Activated B cell treated with CpG ODN at 0.5 μM for 24 hours (primary cell): ENCODE data around the gene SPATS2L. TPM values are rescaled to one million over a fixed set of nuclear protein-coding genes. Genes with fewer than 3 reads are reported as not detected.

ENCODE experiments used
- ATAC-seq: fragments of 200-7000 bp; cut with Tn5 transposase; one replicate; pipeline ENCODE4 v1.10.0; 2021; ENCODE audit warnings: low read depth, mild to moderate bottlenecking, moderate library complexity
- CTCF ChIA-PET: fragments of 350-600 bp; sonication (Branson Sonifier 250); formaldehyde crosslinking; loops from one replicate; lab custom pipeline; 2021; ENCODE audit warnings: antibody characterized with exemption; lab: Charles Lee
- POLR2A ChIA-PET: fragments of 350-600 bp; sonication (Branson Sonifier 250); formaldehyde crosslinking; loops from one replicate; lab custom pipeline; 2021; ENCODE audit warnings: antibody characterized with exemption; lab: Charles Lee
- DNase-seq: peaks from one replicate; pipeline ENCODE4 v3.0.0; 2022
- H3K27ac Mint-ChIP-seq: one replicate; pipeline ENCODE4 v1.8.0; 2020; ENCODE audit warnings: mixed read lengths
- H3K27me3 Mint-ChIP-seq: one replicate; pipeline ENCODE4 v1.8.0; 2021; ENCODE audit warnings: mixed read lengths
- H3K36me3 Mint-ChIP-seq: one replicate; pipeline ENCODE4 v1.8.0; 2021; ENCODE audit warnings: low read depth, mixed read lengths
- H3K4me1 Mint-ChIP-seq: one replicate; pipeline ENCODE4 v1.8.0; 2021; ENCODE audit warnings: mixed read lengths
- H3K4me3 Mint-ChIP-seq: one replicate; pipeline ENCODE4 v1.8.0; 2020; ENCODE audit warnings: mild to moderate bottlenecking, mixed read lengths
- H3K9me3 Mint-ChIP-seq: one replicate; pipeline ENCODE4 v1.8.0; 2020; ENCODE audit warnings: mixed read lengths
- intact Hi-C: fragments of 100-400 bp; cut with micrococcal nuclease; formaldehyde crosslinking; loops from one replicate; pipeline ENCODE4 v1.15.1; 2024
- total RNA-seq: library from RNA; stranded (reverse); gene quantifications from 2 replicates; pipeline ENCODE4 v1.2.3, GENCODE V29; 2022
- TF ChIP-seq, protein P1 (sequence below): fragments of 200-600 bp; IDR thresholded peaks from one replicate; pipeline ENCODE4 v1.8.0; 2022; ENCODE audit warnings: antibody characterized with exemption, mild to moderate bottlenecking

The SPATS2L gene
- total RNA-seq, 1 donor from 2014 or later, result 0.64 TPM

DNA sequence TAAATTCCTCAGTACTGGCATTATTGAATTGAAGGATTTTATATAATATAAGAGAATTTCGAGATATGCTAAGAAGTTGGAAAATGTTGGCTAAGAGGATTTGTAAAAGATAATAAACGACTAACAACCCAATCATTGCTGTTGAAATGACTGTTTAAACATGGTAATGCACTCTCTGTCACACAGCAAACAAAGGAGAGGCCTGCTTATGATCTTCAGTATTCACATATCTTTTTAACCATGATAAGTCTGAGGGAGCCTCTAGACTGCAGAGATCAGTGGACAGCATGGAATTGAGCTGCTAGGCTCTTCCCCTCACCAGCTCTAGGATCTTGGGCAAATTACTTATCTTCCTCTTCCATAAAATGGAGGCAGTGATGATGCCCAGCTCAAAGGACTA lies 200.7 kb downstream of the SPATS2L start:
- peaks cover 32% of the 10 kb centered on the region for H3K36me3 Mint-ChIP-seq
- no peak for DNase-seq
- H3K4me3 Mint-ChIP-seq, result no peak overlapping the region
- H3K9me3 Mint-ChIP-seq, result no peaks in the 10 kb centered on the region
- ATAC-seq, result no peak
- H3K27ac Mint-ChIP-seq, result no peak overlapping the region
- H3K27me3 Mint-ChIP-seq, result no peaks in the 10 kb centered on the region
- ChIA-PET CTCF (interaction anchor here (1.2 kb wide), 1 partner anchor 18 kb away, joined by 3 read pairs; no protein-coding TSS in a partner anchor), POLR2A (interaction anchor here (1.0 kb wide), 1 partner anchor 17 kb away, joined by 4 read pairs; no protein-coding TSS in a partner anchor)
- TF ChIP-seq, protein P1, sequence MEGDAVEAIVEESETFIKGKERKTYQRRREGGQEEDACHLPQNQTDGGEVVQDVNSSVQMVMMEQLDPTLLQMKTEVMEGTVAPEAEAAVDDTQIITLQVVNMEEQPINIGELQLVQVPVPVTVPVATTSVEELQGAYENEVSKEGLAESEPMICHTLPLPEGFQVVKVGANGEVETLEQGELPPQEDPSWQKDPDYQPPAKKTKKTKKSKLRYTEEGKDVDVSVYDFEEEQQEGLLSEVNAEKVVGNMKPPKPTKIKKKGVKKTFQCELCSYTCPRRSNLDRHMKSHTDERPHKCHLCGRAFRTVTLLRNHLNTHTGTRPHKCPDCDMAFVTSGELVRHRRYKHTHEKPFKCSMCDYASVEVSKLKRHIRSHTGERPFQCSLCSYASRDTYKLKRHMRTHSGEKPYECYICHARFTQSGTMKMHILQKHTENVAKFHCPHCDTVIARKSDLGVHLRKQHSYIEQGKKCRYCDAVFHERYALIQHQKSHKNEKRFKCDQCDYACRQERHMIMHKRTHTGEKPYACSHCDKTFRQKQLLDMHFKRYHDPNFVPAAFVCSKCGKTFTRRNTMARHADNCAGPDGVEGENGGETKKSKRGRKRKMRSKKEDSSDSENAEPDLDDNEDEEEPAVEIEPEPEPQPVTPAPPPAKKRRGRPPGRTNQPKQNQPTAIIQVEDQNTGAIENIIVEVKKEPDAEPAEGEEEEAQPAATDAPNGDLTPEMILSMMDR, result no peak
- H3K4me1 Mint-ChIP-seq, result peaks cover 27% of the 10 kb centered on the region
- intact Hi-C loops, result loop anchor here (5.0 kb wide), 1 partner anchor 305 kb away; the partner anchor contains the start of gene BZW1

DNA sequence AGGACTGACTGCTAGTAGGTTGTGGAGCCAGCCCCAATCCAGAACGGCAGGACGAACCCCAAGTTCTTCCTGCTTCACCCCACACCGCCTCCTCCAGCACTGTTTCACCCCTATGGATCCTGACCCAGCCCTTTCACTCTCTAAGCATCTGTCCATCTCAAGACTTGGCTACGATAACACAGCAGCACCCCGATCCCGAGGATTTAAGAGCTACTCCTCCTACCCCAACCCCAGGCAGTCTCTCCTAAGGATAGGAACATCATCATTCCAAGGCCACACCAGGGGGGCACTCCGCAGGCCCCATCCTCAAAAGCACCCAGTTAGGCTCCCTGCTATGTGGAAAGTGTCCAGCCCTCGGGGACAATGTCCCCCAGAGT lies 202.7 kb downstream of the SPATS2L start:
- DNase-seq, result no peak
- TF ChIP-seq, protein P1, result no peak
- Mint-ChIP-seq H3K4me1 (peaks cover 27% of the 10 kb centered on the region), H3K4me3 (peak overlapping the region; percentile 90), H3K27me3 (no peaks in the 10 kb centered on the region), H3K9me3 (no peaks in the 10 kb centered on the region), H3K36me3 (peaks cover 18% of the 10 kb centered on the region), H3K27ac (peak overlapping the region; percentile 88)
- intact Hi-C loops, result loop anchor here (5.0 kb wide), 1 partner anchor 303 kb away; the partner anchor contains the start of gene BZW1
- ATAC-seq, result no peak
- ChIA-PET CTCF (interaction anchor here (0.6 to 2.9 kb wide), 5 partner anchors 13 to 60 kb away, joined by 3 to 14 read pairs (median 4); partner anchors contain the start of gene SGO2), POLR2A (interaction anchor here (1.1 to 2.5 kb wide), 6 partner anchors 13 to 554 kb away, joined by 4 to 21 read pairs (median 6); partner anchors contain the start of genes BZW1, CLK1, MAIP1 and SGO2)

DNA sequence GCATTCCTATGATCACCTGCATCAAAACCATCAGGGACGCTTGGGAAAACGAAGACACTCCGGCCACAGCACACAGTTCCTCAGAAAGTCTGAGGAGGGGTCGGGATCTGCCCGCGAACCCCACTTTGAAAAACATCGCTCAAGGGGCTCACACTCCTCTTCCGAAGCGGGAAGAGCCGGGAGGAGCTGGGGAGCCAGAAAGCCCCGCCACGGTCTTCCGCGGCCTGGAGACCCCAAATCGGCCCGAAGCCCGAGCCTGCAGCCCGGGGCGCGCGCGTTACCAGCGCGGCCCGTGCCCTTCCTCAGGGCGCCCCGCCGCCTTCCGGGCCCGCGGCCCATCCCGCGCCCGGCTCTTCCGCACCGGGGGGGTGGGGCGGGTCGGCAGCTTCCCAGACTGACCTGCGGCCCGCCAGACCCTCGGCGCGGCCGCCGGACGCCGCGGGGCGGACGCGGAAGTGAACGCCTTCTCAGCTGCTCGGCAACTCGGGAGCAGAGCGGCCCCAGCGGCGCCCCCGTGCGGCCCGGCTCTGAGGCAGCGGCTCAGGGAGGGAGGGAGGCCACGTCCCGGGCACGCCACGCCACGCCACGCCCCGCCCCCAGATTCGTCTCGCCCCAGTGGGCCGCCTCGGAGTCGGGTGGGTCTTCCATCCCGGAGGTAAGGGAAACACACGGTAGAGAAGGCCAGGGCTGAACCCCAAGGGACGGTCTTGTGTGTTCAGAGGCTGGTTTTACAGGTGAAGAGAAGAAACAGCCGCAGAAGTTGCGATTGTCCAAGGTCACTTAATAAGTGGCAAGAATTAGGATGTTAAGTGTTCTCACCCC lies 203.3 kb downstream of the SPATS2L start, which contains the start of gene KCTD18:
Gene KCTD18, minus strand, starts transcription at position 457 of the 822 bp plus-strand sequence. CDS start 3,052 bp downstream, outside the sequence.
- TF ChIP-seq, protein P1, result peak; percentile 62
- DNase-seq (peak; percentile 93), ATAC-seq (peak; percentile 99)
- Mint-ChIP-seq H3K36me3 (peaks cover 14% of the 10 kb centered on the region), H3K4me1 (peaks cover 27% of the 10 kb centered on the region), H3K27me3 (peaks cover 2% of the 10 kb centered on the region), H3K9me3 (no peaks in the 10 kb centered on the region), H3K4me3 (peak within 1 kb of the TSS; percentile 90), H3K27ac (peak within 1 kb of the TSS; percentile 88)
- POLR2A ChIA-PET, result interaction anchor here (1.1 to 2.5 kb wide), 6 partner anchors 12 to 555 kb away, joined by 4 to 21 read pairs (median 6); partner anchors contain the start of genes BZW1, CLK1, MAIP1 and SGO2
- intact Hi-C loops, result loop anchor here (1.0 to 5.0 kb wide), 5 partner anchors 16 to 658 kb away; partner anchors contain the start of genes BZW1, C2orf69, FTCDNL1 and SGO2
- CTCF ChIA-PET, result interaction anchor here (0.6 to 2.9 kb wide), 5 partner anchors 12 to 61 kb away, joined by 3 to 14 read pairs (median 4); partner anchors contain the start of gene SGO2

DNA sequence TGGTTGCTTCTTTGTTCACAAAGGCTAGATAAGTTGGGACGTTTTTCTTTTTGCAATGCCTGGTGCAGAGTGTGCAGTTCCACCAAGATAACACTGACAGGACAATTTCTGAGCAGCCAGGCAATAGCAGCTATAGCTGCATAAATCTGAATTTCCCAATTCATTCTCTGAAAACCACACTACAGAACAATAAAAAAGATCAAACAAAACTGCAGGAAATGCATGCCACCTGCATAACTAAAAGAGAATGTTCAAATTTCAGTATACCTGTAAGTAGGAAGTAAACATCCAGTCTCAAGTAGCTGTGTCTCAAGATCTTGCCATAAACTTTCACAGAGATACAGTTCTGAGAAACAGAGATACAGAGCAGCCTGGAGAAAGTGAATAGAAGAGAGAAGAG lies 208.7 kb downstream of the SPATS2L start:
- ChIA-PET CTCF (no interaction called here), POLR2A (no interaction called here)
- Mint-ChIP-seq H3K4me3 (no peak overlapping the region), H3K27ac (no peak overlapping the region), H3K27me3 (peaks cover 12% of the 10 kb centered on the region), H3K36me3 (no peaks in the 10 kb centered on the region), H3K9me3 (peaks cover 9% of the 10 kb centered on the region), H3K4me1 (peaks cover 6% of the 10 kb centered on the region)
- DNase-seq, result no peak
- intact Hi-C loops, result no loop called here
- ATAC-seq, result no peak
- TF ChIP-seq, protein P1, result no peak
